Calu3 (cell line): Measurements from ENCODE around the gene UGT1A10. TPM values are rescaled to one million over a fixed set of nuclear protein-coding genes. Genes with fewer than 3 reads are reported as not detected.

Experiments
- BruUV-seq: library from RNA; stranded (reverse); fragments of 400-500 nt; replicated peaks from 2 replicates; lab custom pipeline; 2021; lab: Mats Ljungman, UMichigan
- CTCF ChIA-PET: fragments of 300-600 bp; sonication (Branson Sonifier 250); formaldehyde crosslinking; loops from one replicate; lab custom pipeline; 2022; ENCODE audit warnings: antibody characterized with exemption; lab: Charles Lee
- DNase-seq: peaks from one replicate; pipeline ENCODE4 v3.0.0; 2022
- H3K27ac Mint-ChIP-seq: one replicate; pipeline ENCODE4 v1.8.0; 2022; ENCODE audit warnings: mixed read lengths; ENCODE audit not compliant: unreplicated experiment
- H3K27me3 Mint-ChIP-seq: one replicate; pipeline ENCODE4 v1.8.0; 2022; ENCODE audit warnings: mixed read lengths; ENCODE audit not compliant: unreplicated experiment
- H3K36me3 Mint-ChIP-seq: one replicate; pipeline ENCODE4 v1.8.0; 2022; ENCODE audit warnings: mild to moderate bottlenecking, moderate library complexity, mixed read lengths; ENCODE audit not compliant: insufficient read depth, unreplicated experiment
- H3K4me1 Mint-ChIP-seq: one replicate; pipeline ENCODE4 v1.8.0; 2022; ENCODE audit warnings: mild to moderate bottlenecking, low read depth, mixed read lengths; ENCODE audit not compliant: unreplicated experiment
- H3K4me3 Mint-ChIP-seq: one replicate; pipeline ENCODE4 v1.8.0; 2022; ENCODE audit warnings: mild to moderate bottlenecking, low read depth, moderate library complexity, mixed read lengths; ENCODE audit not compliant: unreplicated experiment
- H3K9me3 Mint-ChIP-seq: one replicate; pipeline ENCODE4 v1.8.0; 2022; ENCODE audit warnings: low read depth, mixed read lengths; ENCODE audit not compliant: unreplicated experiment
- CTCF ChIP-seq: fragments of 200-600 bp; IDR thresholded peaks from one replicate; pipeline ENCODE4 v1.8.0; 2022; ENCODE audit warnings: antibody characterized with exemption; ENCODE audit not compliant: unreplicated experiment
- intact Hi-C: fragments of 100-400 bp; cut with micrococcal nuclease; formaldehyde crosslinking; loops from one replicate; pipeline ENCODE4 v1.10.0; 2022; ENCODE audit not compliant: unreplicated experiment
- total RNA-seq: library from RNA; stranded (reverse); gene quantifications from 2 replicates; pipeline ENCODE4 v1.2.3, GENCODE V29; 2022

The UGT1A10 gene
- total RNA-seq, 1 experiment from 2014 or later, result 107 TPM

- Mint-ChIP-seq H3K27ac (no peak overlapping the region), H3K9me3 (no peaks in the 10 kb centered on the region), H3K4me3 (no peak overlapping the region), H3K27me3 (peaks cover 28% of the 10 kb centered on the region), H3K4me1 (no peaks in the 10 kb centered on the region), H3K36me3 (no peaks in the 10 kb centered on the region)
- no peak for TF ChIP-seq CTCF
- CTCF ChIA-PET, result no interaction called here
- BruUV-seq, result no TSS peak
- DNase-seq, result no peak
- intact Hi-C loops, result no loop called here
Observed at GRCh38 chr2:233810385-233810784, 174.1 kb downstream of the UGT1A10 start.

- Mint-ChIP-seq H3K27ac (no peak overlapping the region), H3K4me3 (no peak overlapping the region), H3K9me3 (no peaks in the 10 kb centered on the region), H3K27me3 (peaks cover 28% of the 10 kb centered on the region), H3K4me1 (no peaks in the 10 kb centered on the region), H3K36me3 (no peaks in the 10 kb centered on the region)
- CTCF ChIA-PET, result no interaction called here
- intact Hi-C loops, result no loop called here
- BruUV-seq, result no TSS peak
- no peak for DNase-seq
- TF ChIP-seq CTCF, result no peak
Observed at GRCh38 chr2:233811087-233811486, 174.8 kb downstream of the UGT1A10 start.

- H3K9me3 Mint-ChIP-seq, result no peaks in the 10 kb centered on the region
Observed at GRCh38 chr2:233811732-233812131, 175.5 kb downstream of the UGT1A10 start.

GRCh38 chr2:233813236-233814055, 177.2 kb downstream of the UGT1A10 start:
- no TSS peak for BruUV-seq
- no peak for DNase-seq
- peaks cover 28% of the 10 kb centered on the region for H3K27me3 Mint-ChIP-seq
- TF ChIP-seq CTCF, result no peak
- intact Hi-C loops, result no loop called here
- H3K27ac Mint-ChIP-seq, result no peak overlapping the region
- peaks cover 5% of the 10 kb centered on the region for H3K36me3 Mint-ChIP-seq
- CTCF ChIA-PET, result no interaction called here
- no peak overlapping the region for H3K4me3 Mint-ChIP-seq
- H3K9me3 Mint-ChIP-seq, result no peaks in the 10 kb centered on the region
- H3K4me1 Mint-ChIP-seq, result no peaks in the 10 kb centered on the region

More at GRCh38 chr2:233811732-233812131, 175.5 kb downstream of the UGT1A10 start:
- no peak overlapping the region for H3K27ac Mint-ChIP-seq
- no peak for DNase-seq
- H3K36me3 Mint-ChIP-seq, result no peaks in the 10 kb centered on the region
- intact Hi-C loops, result no loop called here
- no peak for TF ChIP-seq CTCF
- H3K4me1 Mint-ChIP-seq, result no peaks in the 10 kb centered on the region
- CTCF ChIA-PET, result no interaction called here
- peaks cover 28% of the 10 kb centered on the region for H3K27me3 Mint-ChIP-seq
- BruUV-seq, result no TSS peak
- no peak overlapping the region for H3K4me3 Mint-ChIP-seq
